Gastroesophageal sphincter (tissue), 3 donors: ENCODE results near the gene GANC.

Source experiments
- CTCF ChIP-seq, 4 experiments: fragments of 200-600 bp in 2 of 4; fragments of 450-650 bp in 2 of 4; sonication (generic) in 1 of 4; IDR thresholded peaks; one replicate each; pipeline ENCODE4 v1.5.1; 2017 to 2019; ENCODE audit warnings: antibody characterized with exemption in 4 of 4, mild to moderate bottlenecking in 2 of 4, moderate library complexity in 2 of 4
- POLR2A ChIP-seq, 2 donors: fragments of 450-650 bp; IDR thresholded peaks; one replicate each; pipeline ENCODE4 v1.6.1; 2017; ENCODE audit warnings: antibody characterized with exemption in 2 of 2, mild to moderate bottlenecking in 2 of 2, moderate library complexity in 1 of 2
- POLR2AphosphoS5 ChIP-seq: sonication (generic); formaldehyde crosslinking; IDR thresholded peaks from one replicate; pipeline ENCODE4 v1.6.1; 2017; ENCODE audit warnings: antibody characterized with exemption

DNA sequence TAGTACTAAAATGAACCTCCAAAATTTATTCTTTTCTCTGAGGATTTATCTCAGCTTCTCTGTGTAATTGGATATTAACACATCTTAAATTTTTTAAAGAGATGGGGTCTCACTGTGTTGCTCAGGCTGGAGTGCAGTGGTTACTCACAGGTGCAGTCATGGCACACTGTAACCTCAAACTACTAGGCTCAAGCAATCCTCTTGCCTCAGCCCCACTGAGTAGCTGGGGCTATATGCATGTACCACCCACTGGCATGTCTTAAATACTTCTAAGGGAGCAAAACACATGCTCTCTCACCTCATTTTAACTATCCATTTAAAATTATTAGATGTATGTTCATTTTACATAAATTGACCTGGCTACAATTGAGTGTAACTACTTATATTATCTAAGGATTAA lies 11.6 kb downstream of the GANC start:
- TF ChIP-seq CTCF (IDR thresholded peaks at IDR 0.05) (no peak), POLR2A (IDR thresholded peaks at IDR 0.05) (no peak), POLR2AphosphoS5 (no peak)
